B cell (primary cell): ENCODE measurements around the gene DRD2. TPM values are rescaled to one million over a fixed set of nuclear protein-coding genes. Genes with fewer than 3 reads are reported as not detected.

ENCODE experiments used
- ATAC-seq: fragments of 200-7000 bp; cut with Tn5 transposase; one replicate; pipeline ENCODE4 v1.10.0; 2021; ENCODE audit warnings: low read depth, mild to moderate bottlenecking, moderate number of reproducible peaks, moderate library complexity
- CTCF ChIA-PET: fragments of 350-600 bp; sonication (Branson Sonifier 250); formaldehyde crosslinking; loops from one replicate; lab custom pipeline; 2021; ENCODE audit warnings: antibody characterized with exemption, inconsistent platforms; lab: Charles Lee
- POLR2A ChIA-PET: fragments of 350-600 bp; sonication (Branson Sonifier 250); formaldehyde crosslinking; loops from one replicate; lab custom pipeline; 2021; ENCODE audit warnings: antibody characterized with exemption; lab: Charles Lee
- DNase-seq: peaks from one replicate; pipeline ENCODE4 v3.0.0; 2013
- H2AFZ ChIP-seq: 2 replicates; pipeline ENCODE4 v1.6.1; 2012; ENCODE audit warnings: mild to moderate bottlenecking, low read depth, low read length; ENCODE audit not compliant: insufficient read depth, poor library complexity, severe bottlenecking
- H3K27ac ChIP-seq, 2 donors: 1 replicate in 1 of 2; 2 replicates in 1 of 2; pipeline ENCODE4 v1.5.1; 2012 to 2013; ENCODE audit warnings: low read length in 2 of 2, mild to moderate bottlenecking in 2 of 2, moderate library complexity in 1 of 2
- H3K27me3 ChIP-seq, 4 experiments: fragments of 200-600 bp in 1 of 4; sonication (generic) in 1 of 4; replicated peaks in 1 of 4; 1 replicate in 2 of 4; 2 replicates in 2 of 4; pipeline versions ENCODE4 v1.6.1 to v1.7.0; 2013 to 2016; ENCODE audit warnings: low read length in 3 of 4, mild to moderate bottlenecking in 2 of 4, mixed read lengths in 1 of 4, moderate library complexity in 1 of 4; ENCODE audit not compliant: insufficient read depth in 4 of 4, control insufficient read depth in 3 of 4; ENCODE audit errors: control extremely low read depth in 1 of 4
- H3K36me3 ChIP-seq, 2 experiments: replicated peaks in 1 of 2; 1 replicate in 1 of 2; 2 replicates in 1 of 2; pipeline versions ENCODE4 v1.6.1 to v1.7.1; 2013; ENCODE audit warnings: low read length in 1 of 2; ENCODE audit not compliant: insufficient read depth in 2 of 2, control insufficient read depth in 1 of 2; ENCODE audit errors: control extremely low read depth in 1 of 2, extremely low read depth in 1 of 2
- H3K4me1 ChIP-seq, 2 donors: fragments of 200-600 bp in 1 of 2; sonication (generic) in 1 of 2; 1 replicate in 1 of 2; 2 replicates in 1 of 2; pipeline versions ENCODE4 v1.5.1 to v1.6.1; 2013 to 2017; ENCODE audit warnings: low read length in 2 of 2; ENCODE audit not compliant: control insufficient read depth in 2 of 2, insufficient read depth in 2 of 2
- H3K4me2 ChIP-seq: replicated peaks from 2 replicates; pipeline ENCODE3; 2012; ENCODE audit warnings: mild to moderate bottlenecking, low read depth, low read length; ENCODE audit not compliant: poor library complexity, severe bottlenecking
- H3K4me3 ChIP-seq, 5 experiments: fragments of 200-600 bp in 1 of 5; sonication (generic) in 1 of 5; 1 replicate in 3 of 5; 2 replicates in 2 of 5; pipeline versions ENCODE4 v1.5.1 to v1.7.0; 2011 to 2016; ENCODE audit warnings: low read length in 4 of 5, mild to moderate bottlenecking in 4 of 5, low read depth in 2 of 5, control low read depth in 1 of 5, moderate library complexity in 1 of 5; ENCODE audit not compliant: insufficient read depth in 1 of 5; ENCODE audit errors: control extremely low read depth in 1 of 5, extremely low read depth in 1 of 5
- H3K79me2 ChIP-seq: fragments of 200-600 bp; sonication (generic); one replicate; pipeline ENCODE4 v1.6.0; 2016; ENCODE audit warnings: low read length; ENCODE audit not compliant: control insufficient read depth, insufficient read depth
- H3K9ac ChIP-seq: fragments of 200-600 bp; sonication (generic); 2 replicates; pipeline ENCODE4 v1.6.1; 2017; ENCODE audit warnings: mild to moderate bottlenecking, low read length, moderate library complexity
- H3K9me3 ChIP-seq, 3 donors: one replicate each; pipeline versions ENCODE4 v1.6.1 to v1.7.1; 2013; ENCODE audit warnings: low read length in 2 of 3; ENCODE audit not compliant: control insufficient read depth in 2 of 3, insufficient read depth in 1 of 3; ENCODE audit errors: control extremely low read depth in 1 of 3
- H4K20me1 ChIP-seq: 2 replicates; pipeline ENCODE4 v1.6.0; 2012; ENCODE audit warnings: mild to moderate bottlenecking, low read length; ENCODE audit not compliant: insufficient read depth, control insufficient read depth, poor library complexity, severe bottlenecking
- H3K27ac Mint-ChIP-seq: one replicate; pipeline ENCODE4 v1.8.0; 2021; ENCODE audit warnings: mixed read lengths
- H3K27me3 Mint-ChIP-seq: one replicate; pipeline ENCODE4 v1.8.0; 2021; ENCODE audit warnings: mixed read lengths
- H3K4me1 Mint-ChIP-seq: one replicate; pipeline ENCODE4 v1.8.0; 2021; ENCODE audit warnings: mixed read lengths
- H3K4me3 Mint-ChIP-seq: one replicate; pipeline ENCODE4 v1.8.0; 2021; ENCODE audit warnings: mixed read lengths
- H3K9me3 Mint-ChIP-seq: one replicate; pipeline ENCODE4 v1.8.0; 2022; ENCODE audit warnings: mixed read lengths; ENCODE audit not compliant: insufficient read depth
- CTCF ChIP-seq: fragments of 200-600 bp; IDR thresholded peaks from one replicate; pipeline ENCODE4 v1.8.0; 2022; ENCODE audit warnings: antibody characterized with exemption, mild to moderate bottlenecking
- EZH2 ChIP-seq: IDR thresholded peaks from 2 replicates; pipeline ENCODE4 v1.6.1; 2012; ENCODE audit warnings: borderline replicate concordance, low read depth, mild to moderate bottlenecking, moderate library complexity, low read length; ENCODE audit not compliant: insufficient read depth, poor library complexity, severe bottlenecking
- WGBS: methylation state at CpG from one replicate; pipeline ENCODE4 v1.1.5; 2013; ENCODE audit warnings: missing lambda C conversion rate; ENCODE audit not compliant: insufficient coverage; 5-methylcytosine and 5-hydroxymethylcytosine counted together
- intact Hi-C: fragments of 100-400 bp; cut with micrococcal nuclease; formaldehyde crosslinking; loops from one replicate; pipeline ENCODE4 v1.10.0; 2022
- polyA plus RNA-seq: library from polyadenylated mRNA; depleted of rRNA; stranded (reverse); fragments of >200 nt; gene quantifications from 2 replicates; pipeline ENCODE4 v1.2.3, GENCODE V29; 2012
- total RNA-seq, 2 donors: library from RNA; stranded (reverse); fragments of 120-200 nt in 1 of 2; gene quantifications; 1 replicate in 1 of 2; 2 replicates in 1 of 2; pipeline versions ENCODE4 v1.2.3 to v1.2.4, GENCODE V29; 2013 to 2022

Gene DRD2
- total and polyA plus RNA-seq, 2 donors (not counting 1 experiment from before 2014, with no cell fraction given) = not detected

- ATAC-seq = no peak
- Mint-ChIP-seq H3K4me1 (no peaks in the 10 kb centered on the region), H3K27ac (no peak overlapping the region), H3K9me3 (no peaks in the 10 kb centered on the region), H3K4me3 (no peak overlapping the region), H3K27me3 (peaks cover 28% of the 10 kb centered on the region)
- intact Hi-C loops = no loop called here
- no peak overlapping the region for H3K9ac ChIP-seq
- no peaks in the 10 kb centered on the region for H3K9me3 ChIP-seq
- H3K4me2 ChIP-seq = no peak overlapping the region
- H4K20me1 ChIP-seq = no peaks in the 10 kb centered on the region
- H3K4me3 ChIP-seq = no peak overlapping the region
- no peaks in the 10 kb centered on the region for H3K79me2 ChIP-seq
- DNase-seq = no peak
- no peaks in the 10 kb centered on the region for H3K36me3 ChIP-seq
- peaks cover 0 to 6% (median 0%) of the 10 kb centered on the region in 4 experiments for H3K27me3 ChIP-seq
- H3K27ac ChIP-seq = no peak overlapping the region
- 45% methylated on average over 10 of the region's 12 CpGs for WGBS
- POLR2A ChIA-PET = no interaction called here
- TF ChIP-seq EZH2 (no peak), CTCF (no peak)
- H3K4me1 ChIP-seq = no peaks in the 10 kb centered on the region
- no peak overlapping the region for H2AFZ ChIP-seq
- CTCF ChIA-PET = no interaction called here
Measured at GRCh38 chr11:113505541-113506375, 30.6 kb upstream of the DRD2 start.

GRCh38 chr11:113505046-113505445, 29.8 kb upstream of the DRD2 start:
- Histone ChIP-seq H2AFZ (no peak overlapping the region), H4K20me1 (no peaks in the 10 kb centered on the region), H3K27ac (no peak overlapping the region), H3K4me3 (no peak overlapping the region), H3K9ac (no peak overlapping the region), H3K9me3 (no peaks in the 10 kb centered on the region), H3K4me2 (no peak overlapping the region), H3K36me3 (no peaks in the 10 kb centered on the region), H3K4me1 (no peaks in the 10 kb centered on the region), H3K79me2 (no peaks in the 10 kb centered on the region), H3K27me3 (peaks cover 0 to 6% (median 0%) of the 10 kb centered on the region in 4 experiments)
- WGBS = 93% methylated on average over 3 of the region's 3 CpGs
- intact Hi-C loops = no loop called here
- no peaks in the 10 kb centered on the region for H3K4me1 Mint-ChIP-seq
- TF ChIP-seq CTCF = no peak
- TF ChIP-seq EZH2 = no peak
- POLR2A ChIA-PET = no interaction called here
- H3K4me3 Mint-ChIP-seq = no peak overlapping the region
- DNase-seq = no peak
- no peaks in the 10 kb centered on the region for H3K9me3 Mint-ChIP-seq
- H3K27me3 Mint-ChIP-seq = peaks cover 23% of the 10 kb centered on the region
- ATAC-seq = no peak
- H3K27ac Mint-ChIP-seq = no peak overlapping the region
- CTCF ChIA-PET = no interaction called here
